Measurements from ENCODE around the gene KCNF1. TPM values are rescaled to one million over a fixed set of nuclear protein-coding genes. Genes with fewer than 3 reads are reported as not detected.

Gene KCNF1
- total RNA-seq, 1 experiment from 2014 or later = 0.52 TPM

- H3K27me3 ChIP-seq (ENCODE audit: insufficient read depth, low read length) = 0 out of 2 replicates have a peak, but pooled peaks cover 2% of the 10 kb centered on the region
- no peaks in the 10 kb centered on the region for H3K9me2 ChIP-seq (ENCODE audit: insufficient read depth)
- ChIA-PET CTCF (interaction anchor here (0.9 to 1.4 kb wide), 2 partner anchors 12 to 63 kb away, joined by 3 to 5 read pairs; no protein-coding TSS in a partner anchor), RAD21 (ENCODE audit: low non-redundant PET in 1 of 2, low total read pairs in 2 of 2, uncharacterized antibody in 2 of 2, unreplicated experiment in 2 of 2) (no interaction called here), POLR2A (no interaction called here)
- no peak overlapping the region for H3K27ac ChIP-seq (ENCODE audit: low read depth, low read length)
- H3K4me3 ChIP-seq (replicated peaks in 1 of 2; ENCODE audit: low read depth in 1 of 2, low read length in 2 of 2) = no peak overlapping the region
- no peak overlapping the region for H3K4me2 ChIP-seq (ENCODE audit: low read length)
- no peak overlapping the region for H3K9ac ChIP-seq (ENCODE audit: low read length)
- no peaks in the 10 kb centered on the region for H3K9me3 ChIP-seq (ENCODE audit: control insufficient read depth in 1 of 2, insufficient read depth in 1 of 2, low read depth in 1 of 2, low read length in 2 of 2)
- H2AFZ ChIP-seq (ENCODE audit: low read depth, low read length, poor library complexity, severe bottlenecking) = no peak overlapping the region
- H4K20me1 ChIP-seq (ENCODE audit: insufficient read depth) = no peaks in the 10 kb centered on the region
- TF ChIP-seq CEBPB (IDR thresholded peaks at IDR 0.05; ENCODE audit: low read depth) (no peak), SP1 (IDR thresholded peaks at IDR 0.05; ENCODE audit: low read depth) (no peak), ATF3 (IDR thresholded peaks at IDR 0.05) (no peak), REST (IDR thresholded peaks at IDR 0.05; ENCODE audit: low read depth) (no peak), EGR1 (IDR thresholded peaks at IDR 0.05; ENCODE audit: low read depth) (no peak), MAX (IDR thresholded peaks at IDR 0.05) (no peak), SRF (IDR thresholded peaks at IDR 0.05; ENCODE audit: low read depth) (no peak), SIN3A (IDR thresholded peaks at IDR 0.05; ENCODE audit: low read depth) (no peak), POLR2AphosphoS5 (IDR thresholded peaks at IDR 0.05; ENCODE audit: low read depth, low read length) (no peak), EZH2 (IDR thresholded peaks at IDR 0.05) (no peak), RAD21 (IDR thresholded peaks at IDR 0.05; ENCODE audit: low read depth) (no peak)
- no peaks in the 10 kb centered on the region for H3K79me2 ChIP-seq (ENCODE audit: insufficient read depth, low read length)
- peaks cover 0 to 5% of the 10 kb centered on the region in 2 experiments; a peak in 2 of 4 replicates for H3K4me1 ChIP-seq (ENCODE audit: control insufficient read depth in 1 of 2, insufficient read depth in 2 of 2, low read length in 2 of 2)
- no peaks in the 10 kb centered on the region for H3K36me3 ChIP-seq (ENCODE audit: control insufficient read depth in 1 of 2, insufficient read depth in 2 of 2, low read length in 2 of 2)
- ATAC-seq (no peak), DNase-seq (ENCODE audit: low read depth, low spot score) (no peak)
- intact Hi-C loops (cut with micrococcal nuclease) = no loop called here
- BruUV-seq (replicated peaks) = no TSS peak
These were observed 16.5 kb upstream of the KCNF1 start for GRCh38 chr2:10895231-10895630.

Data from HCT116 (cell line).